HG02588 (cell line): ENCODE data around the gene TIMM10.
"Not testable (repeated sequence)": the region's sequence is repeated elsewhere in the genome, so short reads cannot be mapped to it uniquely, and the experiment has no call there.

Source experiments
- ATAC-seq: cut with Tn5 transposase; IDR thresholded peaks from one replicate; pipeline ENCODE4 v1.9.1; 2021; ENCODE audit warnings: mild to moderate bottlenecking, moderate library complexity; ENCODE audit not compliant: unreplicated experiment

The TIMM10 gene

DNA sequence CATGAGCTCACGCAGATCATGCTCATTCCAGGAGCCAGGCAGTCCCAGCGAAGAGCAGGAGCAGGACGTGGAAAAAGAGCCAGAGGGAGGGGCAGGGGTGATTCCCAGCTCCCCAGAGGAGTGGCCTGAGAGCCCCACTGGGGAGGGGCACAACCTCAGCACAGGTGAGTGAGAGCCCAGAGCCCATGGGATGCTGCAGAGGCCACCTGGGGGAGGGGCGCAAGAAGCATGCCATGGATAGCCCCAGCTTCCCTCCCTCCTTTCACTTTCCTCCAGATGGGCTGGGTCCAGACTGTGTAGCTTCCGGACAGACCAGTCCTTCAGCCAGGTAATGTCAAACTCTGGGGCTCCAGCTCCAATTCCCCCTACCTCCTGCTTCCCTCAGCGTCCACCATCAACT is 13.0 kb upstream of the TIMM10 start:
- no peak for ATAC-seq

DNA sequence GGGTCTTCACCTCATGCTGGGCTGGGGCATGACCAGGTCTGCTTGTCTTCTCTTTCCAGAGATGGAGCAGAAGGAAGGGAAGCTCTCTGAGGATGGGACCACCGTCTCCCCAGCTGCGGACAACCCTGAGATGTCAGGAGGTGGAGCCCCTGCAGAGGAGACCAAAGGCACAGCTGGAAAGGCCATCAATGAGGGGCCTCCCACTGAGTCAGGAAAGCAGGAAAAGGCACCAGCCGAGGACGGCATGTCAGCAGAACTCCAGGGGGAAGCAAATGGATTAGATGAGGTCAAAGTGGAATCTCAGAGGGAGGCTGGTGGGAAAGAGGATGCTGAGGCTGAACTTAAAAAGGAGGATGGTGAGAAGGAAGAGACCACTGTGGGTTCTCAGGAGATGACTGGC is 12.0 kb upstream of the TIMM10 start:
- no peak for ATAC-seq

DNA sequence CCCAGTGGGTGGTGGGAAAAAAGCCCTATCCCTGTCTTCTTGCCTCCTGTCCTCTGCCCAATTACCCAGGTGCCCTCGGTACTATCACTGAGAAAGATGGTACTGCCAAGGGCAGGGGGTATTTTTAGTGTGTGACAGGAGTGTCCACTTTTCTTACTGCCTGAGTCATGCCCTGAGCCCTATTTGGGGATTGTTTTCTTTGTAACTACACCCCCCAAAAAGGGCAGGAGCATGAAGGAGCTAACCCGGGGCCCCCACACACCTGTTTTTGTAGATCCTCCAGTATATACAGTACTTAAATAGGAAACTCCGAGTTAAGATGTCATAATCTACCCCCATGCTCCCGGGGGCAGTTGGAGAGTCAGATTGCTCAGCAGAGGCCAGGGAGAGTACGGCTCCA is 10.6 kb upstream of the TIMM10 start:
- ATAC-seq: no peak

DNA sequence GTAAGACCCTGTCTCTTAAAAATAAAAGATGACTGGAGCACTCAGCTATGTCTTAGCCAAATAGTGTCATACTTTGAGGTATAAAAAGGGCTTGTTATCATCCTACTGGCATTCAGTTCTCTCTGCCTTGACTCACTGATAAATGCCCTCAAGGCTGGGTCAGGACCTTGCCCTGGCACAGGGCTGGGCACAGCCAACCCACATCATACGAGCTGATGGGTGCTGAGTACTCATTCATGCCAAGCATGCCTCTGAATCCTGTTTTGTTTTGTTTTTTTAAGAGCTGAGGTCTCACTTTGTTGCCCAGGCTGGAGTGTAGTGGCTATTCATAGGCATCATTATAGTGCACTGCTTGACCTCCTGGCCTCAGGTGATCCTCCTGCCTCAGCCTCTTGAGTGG is 8.8 kb upstream of the TIMM10 start:
- no peak for ATAC-seq

DNA sequence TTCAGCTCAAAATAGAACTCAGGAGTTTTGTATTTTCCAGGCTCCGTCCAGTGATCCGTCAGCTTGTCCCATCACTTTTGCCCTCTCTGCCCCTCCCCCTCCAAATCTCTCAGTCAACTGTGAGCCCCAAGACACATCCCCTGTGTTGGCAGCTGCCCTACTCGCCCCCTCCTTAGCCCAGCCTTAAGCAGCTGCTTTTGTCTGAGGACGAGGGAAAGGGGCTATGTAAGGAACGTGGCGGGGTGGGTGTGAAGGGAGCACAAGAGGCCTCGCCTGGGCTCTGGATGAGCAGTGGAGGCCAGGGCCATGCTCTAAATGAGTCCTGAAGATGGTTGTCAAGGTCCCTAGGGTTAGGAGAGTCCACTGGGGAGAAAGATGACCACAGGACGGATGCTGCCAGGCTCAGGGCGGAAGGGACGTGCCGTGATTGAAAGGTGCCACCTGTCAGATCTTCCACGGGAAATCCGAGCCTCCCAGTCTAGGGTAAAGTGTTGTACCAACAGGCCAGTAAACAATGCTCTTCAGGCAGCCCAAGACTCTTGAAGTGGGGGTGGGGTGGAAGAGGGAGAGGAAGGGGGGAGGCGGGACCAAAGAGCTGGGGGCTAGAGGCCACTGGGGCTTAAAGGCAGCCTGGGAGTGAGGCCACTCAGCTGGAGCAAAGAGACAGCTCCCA is 6.5 kb upstream of the TIMM10 start, which contains the start of gene SMTNL1:
SMTNL1 (plus strand) TSS at position 649 of the 673 bp plus-strand sequence. CDS start 5,048 bp downstream, outside the sequence.
- no peak for ATAC-seq

DNA sequence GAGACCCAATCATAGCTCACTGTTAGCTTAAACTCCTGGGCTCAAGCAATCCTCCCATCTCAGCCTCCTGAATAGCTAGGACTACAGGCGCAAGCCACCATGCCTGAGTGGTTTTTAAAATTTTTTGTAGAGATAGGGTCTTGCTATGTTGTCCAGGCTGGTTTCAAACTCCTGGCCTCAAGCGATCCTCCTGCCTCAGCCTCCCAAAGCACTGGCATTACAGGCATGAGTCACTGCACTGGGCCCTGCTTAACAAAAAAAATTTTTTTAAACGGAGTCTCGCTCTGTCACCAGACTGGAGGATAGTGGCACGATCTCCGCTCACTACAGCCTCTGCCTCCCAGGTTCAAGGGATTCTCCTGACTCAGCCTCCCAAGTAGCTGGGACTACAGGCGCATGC is 3.9 kb upstream of the TIMM10 start:
- not testable (repeated sequence) for ATAC-seq

DNA sequence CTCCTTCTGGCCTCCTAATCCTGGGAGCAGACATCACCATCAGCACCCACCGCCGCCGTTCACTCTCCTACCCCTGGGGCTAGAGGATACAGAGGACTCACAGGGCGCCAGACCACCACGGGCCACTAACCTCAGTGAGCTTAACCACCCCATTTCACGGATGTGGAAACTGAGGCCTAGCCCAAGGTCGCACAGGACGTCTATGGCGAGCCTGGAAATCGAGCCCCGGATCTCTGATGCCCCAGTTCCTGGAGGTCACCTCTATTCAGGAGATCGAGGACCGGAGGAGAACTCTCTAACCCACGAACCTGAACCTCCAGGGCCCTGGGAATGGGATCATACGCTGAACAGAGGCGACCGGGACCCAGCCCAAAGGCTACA is 349 bp downstream of the TIMM10 start:
- ATAC-seq: no peak

DNA sequence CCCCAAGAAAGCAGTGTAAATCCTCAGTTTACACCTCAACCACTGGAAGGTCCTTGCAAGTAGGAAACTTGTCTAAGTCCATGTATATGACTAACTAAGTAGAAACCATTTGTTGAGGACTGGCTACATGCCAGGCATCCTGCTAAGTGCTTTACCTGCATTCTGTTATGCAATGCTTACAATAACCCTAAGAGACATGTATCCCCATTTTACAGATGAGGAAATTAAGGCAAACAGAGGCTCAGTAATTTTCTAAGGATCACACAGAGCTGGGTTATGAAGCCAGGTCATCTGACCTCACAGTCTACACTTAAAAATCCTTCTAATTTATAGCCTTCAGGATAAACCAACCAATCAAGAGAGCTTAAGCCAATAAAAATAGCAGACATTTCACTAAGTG is 1.5 kb downstream of the TIMM10 start:
- no peak for ATAC-seq

DNA sequence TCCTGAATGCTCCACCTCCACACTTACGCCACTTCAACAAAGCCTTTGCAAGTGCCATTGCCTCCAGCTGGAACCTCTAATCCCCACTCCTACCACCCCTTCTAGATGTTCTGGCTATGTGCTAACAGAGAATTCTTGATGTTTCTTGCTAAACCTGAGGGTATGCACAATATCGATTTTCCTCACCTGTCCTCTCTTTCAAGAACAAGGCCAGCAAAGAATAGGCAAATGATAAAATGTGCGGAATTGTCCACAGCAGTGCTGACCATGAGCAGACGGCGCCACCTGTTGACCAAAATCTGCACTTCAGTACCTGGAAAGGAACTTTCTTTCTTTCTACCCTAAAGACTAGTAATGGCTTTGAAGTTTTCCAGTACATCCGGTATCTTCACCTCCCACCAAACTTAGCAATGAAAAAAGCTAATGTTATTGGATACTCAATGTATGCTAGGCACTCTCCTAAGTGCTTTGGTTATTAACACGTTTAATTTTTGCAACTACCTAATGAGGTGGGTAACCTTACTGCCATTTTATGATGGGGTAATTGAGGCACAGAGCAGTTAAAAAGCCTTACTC is 3.4 kb downstream of the TIMM10 start:
- no peak for ATAC-seq

DNA sequence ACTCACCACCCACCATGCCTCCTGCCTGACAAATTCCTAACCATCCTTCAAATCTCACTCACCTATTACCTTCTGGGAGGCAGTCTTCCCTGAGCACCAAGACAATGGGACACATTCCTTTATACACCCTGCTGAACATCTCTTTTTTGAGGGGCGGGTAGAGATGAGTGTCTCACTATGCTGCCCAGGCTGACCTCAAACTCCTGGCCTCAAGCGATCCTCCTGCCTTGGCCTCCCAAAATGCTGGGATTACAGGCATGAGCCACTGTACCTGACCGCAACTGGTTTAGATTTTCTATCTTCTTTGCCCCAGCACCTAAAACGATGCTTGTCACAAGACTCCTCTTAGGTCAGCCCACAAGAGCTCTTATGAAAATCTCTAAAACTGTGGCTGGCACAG is 7.1 kb downstream of the TIMM10 start:
- no peak for ATAC-seq

DNA sequence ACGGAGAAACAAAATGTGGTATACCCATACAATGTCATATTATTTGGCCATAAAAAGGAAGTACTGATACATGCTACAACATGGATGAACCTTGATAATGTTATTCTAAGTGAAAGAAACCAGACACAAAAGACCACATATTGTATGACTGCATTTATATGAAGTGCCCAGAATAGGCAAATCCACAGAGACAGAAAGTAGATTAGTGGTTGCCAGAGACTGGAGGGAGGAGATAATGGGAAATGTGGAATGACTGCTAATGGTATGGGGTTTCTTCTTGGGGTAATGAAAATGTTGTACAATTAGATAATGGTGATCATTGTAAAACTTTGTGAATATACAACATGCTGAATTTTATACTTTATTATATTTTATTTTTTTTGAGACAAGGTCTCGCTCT is 9.4 kb downstream of the TIMM10 start:
- ATAC-seq: no peak

DNA sequence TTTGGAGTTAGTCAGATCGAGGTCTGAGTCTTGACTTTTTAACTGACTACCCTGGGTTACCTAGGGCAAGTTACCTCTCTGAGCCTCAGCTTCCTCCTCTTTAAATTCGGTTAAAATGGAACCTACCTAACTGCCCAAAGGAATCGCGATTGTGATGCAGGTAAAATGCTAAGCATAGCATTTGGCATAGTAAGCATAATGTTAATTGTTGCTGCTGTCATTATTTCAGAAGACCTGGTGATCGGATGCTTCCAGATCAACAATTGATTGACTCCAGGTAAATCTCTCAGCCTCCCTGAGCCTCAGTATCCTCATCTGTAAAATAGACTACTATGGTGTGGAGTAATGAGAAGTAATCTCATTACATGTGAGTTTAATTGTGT is 14.5 kb downstream of the TIMM10 start:
- no peak for ATAC-seq

DNA sequence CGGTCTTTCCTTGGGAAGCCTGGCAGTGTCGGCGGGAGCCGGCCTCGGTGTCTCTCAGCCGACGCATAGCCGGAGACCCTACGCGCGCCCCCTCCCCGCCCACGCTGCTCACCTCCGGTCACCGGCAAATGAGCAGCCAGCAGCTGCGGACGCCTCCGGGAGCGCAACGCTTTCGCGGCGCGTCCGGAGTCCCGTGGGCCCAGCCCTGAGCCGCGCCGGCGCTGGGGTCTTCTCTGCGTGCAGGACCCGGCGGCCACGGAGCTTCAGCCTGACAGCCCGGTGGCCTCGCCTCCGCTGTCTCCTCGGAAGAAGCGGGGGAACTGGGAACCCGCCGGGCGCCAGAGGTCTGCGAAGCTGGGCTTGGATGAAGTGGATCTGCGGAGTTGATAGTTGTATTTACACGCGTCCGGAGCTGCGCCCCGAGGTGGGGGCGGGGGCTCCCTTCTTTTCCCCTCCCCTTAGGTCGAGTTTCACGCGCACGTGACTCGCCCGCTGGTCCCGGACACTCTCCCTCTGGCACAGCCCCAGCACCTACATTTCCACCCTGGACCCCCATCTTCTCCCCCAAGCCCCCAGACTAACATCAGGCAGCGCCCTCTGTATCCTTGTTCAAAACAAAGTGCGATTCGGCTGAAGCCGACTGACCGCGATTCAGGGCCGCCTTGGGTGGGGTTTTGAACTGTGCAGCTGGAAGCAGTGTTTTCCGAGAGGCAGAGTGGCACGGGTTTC is 15.1 kb downstream of the TIMM10 start, which contains the start of gene SLC43A1:
SLC43A1 (minus strand) TSS at position 371 of the 729 bp plus-strand sequence. CDS start 1,591 bp downstream, outside the sequence.
- ATAC-seq: peak; percentile 47

DNA sequence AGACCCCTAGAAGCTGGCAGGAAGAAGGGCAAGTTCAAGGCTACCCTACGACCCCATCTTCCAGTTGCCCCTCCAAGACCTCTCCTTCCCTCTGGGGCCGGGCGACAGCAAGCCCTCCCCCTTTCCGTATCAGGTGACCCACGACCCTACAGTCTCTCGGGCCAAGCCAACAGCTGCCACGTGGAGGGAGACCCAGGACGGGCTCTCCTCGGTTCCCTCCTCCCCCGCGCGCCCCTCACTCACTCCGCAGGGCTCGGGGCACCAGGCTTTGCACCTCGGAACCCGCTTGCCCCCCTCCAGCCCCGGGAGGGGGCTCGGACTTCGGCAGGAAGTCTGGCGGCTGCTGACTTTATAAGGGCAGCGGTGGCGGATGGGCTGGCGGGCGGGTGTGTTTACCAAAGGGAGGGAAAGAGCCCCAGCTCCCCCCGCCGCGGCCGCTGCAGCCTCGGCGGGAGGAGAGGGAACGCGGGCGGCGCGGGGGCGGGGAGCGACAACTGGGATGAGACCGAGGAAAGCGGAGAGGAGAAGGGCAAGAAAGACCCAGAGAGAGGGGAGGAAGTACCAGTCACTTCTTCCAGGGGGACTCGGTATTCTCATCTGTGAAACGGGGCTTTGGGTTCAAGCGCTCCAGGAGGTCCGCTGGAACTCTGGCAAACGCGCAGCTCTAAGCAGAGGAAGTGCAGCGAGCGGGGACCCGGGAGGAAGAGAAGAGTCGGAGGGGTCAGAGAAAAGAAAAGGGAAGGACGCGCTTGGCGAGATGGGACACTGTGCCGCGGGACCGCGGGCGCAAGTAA is 15.8 kb downstream of the TIMM10 start:
- ATAC-seq: peak; percentile 41

DNA sequence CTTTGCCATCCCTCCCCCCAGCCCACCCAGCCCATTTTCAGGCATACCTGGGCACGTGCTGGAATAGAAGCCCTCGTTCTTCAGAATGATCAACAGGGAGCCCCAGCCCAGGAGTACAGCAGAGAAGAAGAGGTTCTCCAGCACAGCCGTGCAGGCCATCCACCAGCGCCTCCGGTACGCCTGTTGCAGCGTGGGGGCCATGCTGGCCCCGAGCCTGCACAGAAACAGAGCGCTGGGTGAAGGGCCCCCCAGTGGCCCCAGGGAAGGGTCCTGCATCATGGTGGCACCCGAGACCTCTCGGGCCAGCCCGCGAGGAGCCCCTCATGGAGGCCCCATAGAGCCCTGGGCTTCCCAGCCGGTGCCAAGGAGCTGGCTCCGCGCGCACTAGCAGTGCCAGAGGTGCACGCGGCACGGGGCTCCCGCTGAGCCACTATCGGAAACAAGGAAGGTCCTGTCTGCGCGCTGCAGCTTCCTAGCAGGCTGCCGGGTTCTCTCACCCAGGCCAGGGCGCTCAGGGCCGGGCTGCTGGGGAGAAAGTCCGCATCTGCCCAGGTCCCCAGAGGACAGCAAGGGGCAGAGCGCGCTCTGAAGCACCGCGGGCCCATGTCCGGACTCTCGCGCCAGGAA is 16.5 kb downstream of the TIMM10 start:
- peak; percentile 29 for ATAC-seq

DNA sequence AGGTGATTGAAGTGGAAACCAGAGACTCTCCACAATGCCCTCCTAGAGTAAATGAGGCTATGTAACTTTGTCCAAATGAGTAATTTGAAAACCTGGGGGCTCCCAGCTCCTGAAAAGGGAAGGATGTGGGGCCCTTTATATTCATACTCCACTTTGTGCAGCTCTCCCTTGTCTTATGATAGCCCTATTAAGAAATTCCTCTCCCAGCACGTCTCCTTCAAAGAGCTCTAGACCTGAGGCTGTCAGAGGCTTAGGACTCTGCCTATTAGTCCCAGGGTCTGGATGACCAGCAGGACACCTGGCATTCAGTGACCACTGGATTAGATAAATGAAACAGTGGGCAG is 17.1 kb downstream of the TIMM10 start:
- no peak for ATAC-seq

DNA sequence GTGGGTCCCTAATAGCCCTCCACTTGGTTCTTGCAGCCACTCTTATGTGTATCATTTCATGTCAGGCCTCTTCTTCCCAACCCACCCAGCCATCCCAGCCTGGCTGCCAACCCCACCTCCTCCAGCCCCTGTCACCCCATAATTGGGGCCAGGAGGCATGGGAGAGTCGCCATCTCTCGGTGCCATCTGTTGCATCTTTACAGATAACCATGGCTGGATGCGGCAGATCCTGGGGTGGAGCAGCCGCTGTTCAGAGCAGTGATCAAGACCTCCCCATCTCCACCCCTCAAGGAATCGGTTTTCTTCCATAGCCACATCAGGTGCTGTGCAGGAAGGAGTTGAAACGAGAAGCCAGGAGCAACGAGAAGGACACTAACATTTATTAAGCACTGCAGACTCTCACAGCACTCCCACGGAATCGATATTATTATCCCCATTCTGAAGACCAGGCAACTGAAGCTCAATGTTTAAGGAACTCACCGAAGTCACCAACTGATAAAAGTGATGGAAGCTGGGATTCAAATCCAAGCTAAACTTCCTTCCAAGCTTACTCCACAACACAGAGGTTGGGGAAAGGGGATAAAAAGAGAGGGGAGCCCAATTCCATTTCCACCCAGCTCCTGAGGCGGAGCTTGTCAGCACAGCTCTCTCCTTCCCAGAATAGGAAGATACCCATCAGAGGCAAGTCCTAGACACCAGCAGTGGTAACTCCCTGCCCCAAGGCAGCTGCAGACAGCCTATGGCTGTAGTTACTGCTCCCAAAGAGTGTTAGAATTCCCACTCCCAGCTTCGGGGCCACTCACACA is 17.7 kb downstream of the TIMM10 start:
- no peak for ATAC-seq

DNA sequence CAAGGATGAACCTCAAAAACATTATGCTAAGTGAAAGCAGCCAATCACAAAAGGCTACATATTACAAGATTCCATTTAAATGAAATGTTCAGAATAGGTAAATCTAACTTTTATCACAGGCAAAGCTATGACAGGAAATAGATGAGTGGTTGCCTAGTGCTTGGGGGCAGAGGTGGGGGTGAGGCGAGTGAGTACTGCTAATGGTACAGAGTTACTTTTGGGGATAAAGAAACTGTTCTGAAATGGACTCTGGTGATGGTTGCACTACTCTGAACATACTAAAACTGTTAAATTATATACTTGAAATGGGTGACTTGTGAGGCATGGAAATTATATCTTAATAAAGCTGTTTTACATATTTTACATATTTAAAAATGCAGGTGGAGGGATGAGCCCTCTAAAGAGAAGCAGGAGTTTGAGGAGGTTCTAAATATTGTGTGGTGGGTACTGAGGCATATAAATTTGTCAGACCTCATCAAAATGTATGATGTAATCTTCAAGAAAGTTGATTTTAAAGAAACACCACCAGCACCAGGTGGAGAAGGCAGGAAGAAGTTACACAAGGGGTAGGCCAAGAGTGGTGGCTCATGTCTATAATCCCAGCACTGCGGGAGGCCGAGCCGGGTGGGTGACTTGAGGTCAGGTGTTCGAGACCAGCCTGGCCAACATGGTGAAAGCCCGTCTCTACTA is 18.7 kb downstream of the TIMM10 start:
- no peak for ATAC-seq

DNA sequence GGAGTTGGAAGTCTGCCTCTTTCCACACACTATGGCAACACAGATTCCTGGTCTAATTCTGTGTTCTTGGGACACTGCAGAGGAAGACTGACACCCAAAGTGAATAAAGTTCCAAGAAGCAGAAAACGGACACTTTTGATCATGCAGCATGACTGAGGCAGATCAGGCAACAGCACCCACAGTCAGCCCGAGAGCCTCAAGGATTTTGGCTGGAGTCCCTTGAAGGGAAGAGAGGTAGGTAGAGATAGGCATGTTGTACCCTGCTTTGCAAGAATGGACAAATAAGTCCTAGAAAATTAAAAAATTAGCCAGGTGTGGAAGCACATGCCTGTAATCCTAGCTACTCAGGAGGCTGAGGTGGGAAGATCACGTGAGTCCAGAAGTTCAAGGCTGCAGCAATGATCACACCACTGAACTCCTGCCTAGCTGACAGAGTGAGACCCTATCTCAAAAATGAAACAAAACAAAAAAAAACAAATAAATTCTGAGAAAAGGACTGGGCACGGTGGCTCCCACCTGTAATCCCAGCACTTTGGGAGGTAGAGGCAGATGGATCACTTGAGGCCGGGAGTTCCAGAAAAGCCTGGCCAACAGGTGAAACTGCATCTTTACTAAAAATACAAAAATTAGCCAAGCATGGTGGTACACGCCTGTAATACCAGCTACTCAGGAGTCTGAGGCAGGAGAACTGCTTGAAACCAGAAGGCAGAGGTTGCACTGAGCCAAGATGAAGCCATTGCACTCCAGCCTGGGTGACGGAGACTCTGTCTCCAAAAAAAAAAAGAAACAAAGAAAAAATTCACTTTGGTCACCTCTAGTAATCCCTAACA is 22.0 kb downstream of the TIMM10 start:
- no peak for ATAC-seq
